GM19438 (cell line): ENCODE measurements around the gene RPS6KA2.
A peak's percentile ranks its signal among the peaks of the same experiment; 100 is the strongest.
"Not testable (repeated sequence)": the region's sequence is repeated elsewhere in the genome, so short reads cannot be mapped to it uniquely, and the experiment has no call there.

Experiments
- ATAC-seq: cut with Tn5 transposase; IDR thresholded peaks from one replicate; pipeline ENCODE4 v1.9.1; 2021; ENCODE audit warnings: low read depth; ENCODE audit not compliant: unreplicated experiment

The RPS6KA2 gene

GRCh38 chr6:166389119-166389518 is 237.9 kb downstream of the RPS6KA2 start:
- no peak for ATAC-seq

- ATAC-seq, result no peak
These were observed 238.6 kb downstream of the RPS6KA2 start for GRCh38 chr6:166388290-166389004.

- no peak for ATAC-seq
These were observed 239.3 kb downstream of the RPS6KA2 start for GRCh38 chr6:166387642-166388289.

GRCh38 chr6:166387098-166387497 is 240.0 kb downstream of the RPS6KA2 start:
- ATAC-seq, result not testable (repeated sequence)

GRCh38 chr6:166386111-166386510 is 240.9 kb downstream of the RPS6KA2 start:
- ATAC-seq, result no peak

GRCh38 chr6:166383802-166384363 is 243.2 kb downstream of the RPS6KA2 start:
- ATAC-seq, result not testable (repeated sequence)

GRCh38 chr6:166382933-166383801 is 243.9 kb downstream of the RPS6KA2 start, which contains the start of gene MPC1:
Gene MPC1 (minus strand): TSS chr6:166382940. CDS start chr6:166382876, 64 bp downstream.
- ATAC-seq, result peak; percentile 81

- ATAC-seq, result peak; percentile 10
These were observed 244.5 kb downstream of the RPS6KA2 start for GRCh38 chr6:166382500-166382932.

- ATAC-seq, result peak; percentile 47
These were observed 245.1 kb downstream of the RPS6KA2 start for GRCh38 chr6:166381733-166382499.

- ATAC-seq, result no peak
These were observed 245.7 kb downstream of the RPS6KA2 start for GRCh38 chr6:166381381-166381732.

- no peak for ATAC-seq
These were observed 247.3 kb downstream of the RPS6KA2 start for GRCh38 chr6:166379800-166380199.

- ATAC-seq, result no peak
These were observed 247.9 kb downstream of the RPS6KA2 start for GRCh38 chr6:166379103-166379586.

- no peak for ATAC-seq
These were observed 249.3 kb downstream of the RPS6KA2 start for GRCh38 chr6:166377721-166378120.

GRCh38 chr6:166375013-166375412 is 252.0 kb downstream of the RPS6KA2 start:
- no peak for ATAC-seq

- no peak for ATAC-seq
These were observed 256.6 kb downstream of the RPS6KA2 start for GRCh38 chr6:166370489-166370888.

- ATAC-seq, result no peak
These were observed 257.3 kb downstream of the RPS6KA2 start for GRCh38 chr6:166369782-166370181.

- no peak for ATAC-seq
These were observed 260.1 kb downstream of the RPS6KA2 start for GRCh38 chr6:166366921-166367320.

GRCh38 chr6:166365806-166366205 is 261.2 kb downstream of the RPS6KA2 start:
- no peak for ATAC-seq

- ATAC-seq, result no peak
These were observed 261.8 kb downstream of the RPS6KA2 start for GRCh38 chr6:166365221-166365620.

- ATAC-seq, result no peak
These were observed 262.6 kb downstream of the RPS6KA2 start for GRCh38 chr6:166364456-166364855.
